Breast epithelium (tissue), 4 donors: ENCODE measurements around the gene CDH4. TPM values are rescaled to one million over a fixed set of nuclear protein-coding genes. Genes with fewer than 3 reads are reported as not detected.

Experiments
- DNase-seq, 2 donors: peaks; one replicate each; pipeline ENCODE4 v3.0.0-alpha.2; 2019; ENCODE audit warnings: low spot score in 2 of 2
- H3K27ac ChIP-seq, 2 donors: fragments of 200-600 bp; sonication (generic) in 1 of 2; one replicate each; pipeline ENCODE4 v1.5.1; 2016 to 2019; ENCODE audit warnings: mild to moderate bottlenecking in 1 of 2
- H3K27me3 ChIP-seq, 2 donors: fragments of 200-600 bp; sonication (generic) in 1 of 2; one replicate each; pipeline versions ENCODE4 v1.5.1 to v1.6.0; 2017 to 2019; ENCODE audit warnings: control low read depth in 1 of 2, mild to moderate bottlenecking in 1 of 2
- H3K36me3 ChIP-seq: fragments of 200-600 bp; one replicate; pipeline ENCODE4 v1.5.1; 2019
- H3K4me1 ChIP-seq, 2 donors: fragments of 200-600 bp; sonication (generic); one replicate each; pipeline ENCODE4 v1.5.1; 2016 to 2019; ENCODE audit warnings: control low read depth in 1 of 2
- H3K4me3 ChIP-seq, 3 donors: fragments of 200-600 bp; sonication (generic); 1 replicate in 2 of 3; 2 replicates in 1 of 3; pipeline ENCODE4 v1.5.1; 2016 to 2019; ENCODE audit warnings: mild to moderate bottlenecking in 3 of 3, moderate library complexity in 2 of 3
- H3K9me3 ChIP-seq, 2 donors: fragments of 200-600 bp; sonication (generic) in 1 of 2; one replicate each; pipeline ENCODE4 v1.5.1; 2016 to 2019; ENCODE audit warnings: control low read depth in 1 of 2
- CTCF ChIP-seq, 3 donors: fragments of 450-650 bp; IDR thresholded peaks; one replicate each; pipeline ENCODE4 v1.5.1; 2016 to 2017; ENCODE audit warnings: antibody characterized with exemption in 3 of 3, mild to moderate bottlenecking in 3 of 3, moderate library complexity in 3 of 3
- POLR2A ChIP-seq: fragments of 450-650 bp; IDR thresholded peaks from one replicate; pipeline ENCODE4 v1.6.1; 2016; ENCODE audit warnings: antibody characterized with exemption, mild to moderate bottlenecking, moderate library complexity
- POLR2AphosphoS5 ChIP-seq, 3 donors: sonication (generic); formaldehyde crosslinking; IDR thresholded peaks; one replicate each; pipeline ENCODE4 v1.6.1; 2017; ENCODE audit warnings: antibody characterized with exemption in 3 of 3
- intact Hi-C: fragments of 100-400 bp; cut with DNase I; formaldehyde crosslinking; loops from one replicate; pipeline ENCODE4 v1.15.1; 2023; ENCODE audit warnings: low total_unique reads
- total RNA-seq, 3 donors: library from RNA; depleted of rRNA; stranded (reverse); fragments of >200 nt; gene quantifications; one replicate each; pipeline ENCODE4 v1.1.0, GENCODE V29; 2016

The CDH4 gene
- total RNA-seq, 3 donors from 2014 or later = under 0.01 TPM; not detected in 2

GRCh38 chr20:61480158-61480825, 228.2 kb downstream of the CDH4 start:
- Histone ChIP-seq H3K4me1 (no peaks in the 10 kb centered on the region), H3K9me3 (no peaks in the 10 kb centered on the region), H3K36me3 (no peaks in the 10 kb centered on the region), H3K4me3 (no peak overlapping the region), H3K27me3 (peaks cover 0 to 8% of the 10 kb centered on the region in 2 donors), H3K27ac (no peak overlapping the region)
- intact Hi-C loops = no loop called here
- TF ChIP-seq POLR2A (no peak), CTCF (IDR thresholded peaks at IDR 0.05) (no peak), POLR2AphosphoS5 (IDR thresholded peaks at IDR 0.05) (no peak)
- no peak for DNase-seq

DNA sequence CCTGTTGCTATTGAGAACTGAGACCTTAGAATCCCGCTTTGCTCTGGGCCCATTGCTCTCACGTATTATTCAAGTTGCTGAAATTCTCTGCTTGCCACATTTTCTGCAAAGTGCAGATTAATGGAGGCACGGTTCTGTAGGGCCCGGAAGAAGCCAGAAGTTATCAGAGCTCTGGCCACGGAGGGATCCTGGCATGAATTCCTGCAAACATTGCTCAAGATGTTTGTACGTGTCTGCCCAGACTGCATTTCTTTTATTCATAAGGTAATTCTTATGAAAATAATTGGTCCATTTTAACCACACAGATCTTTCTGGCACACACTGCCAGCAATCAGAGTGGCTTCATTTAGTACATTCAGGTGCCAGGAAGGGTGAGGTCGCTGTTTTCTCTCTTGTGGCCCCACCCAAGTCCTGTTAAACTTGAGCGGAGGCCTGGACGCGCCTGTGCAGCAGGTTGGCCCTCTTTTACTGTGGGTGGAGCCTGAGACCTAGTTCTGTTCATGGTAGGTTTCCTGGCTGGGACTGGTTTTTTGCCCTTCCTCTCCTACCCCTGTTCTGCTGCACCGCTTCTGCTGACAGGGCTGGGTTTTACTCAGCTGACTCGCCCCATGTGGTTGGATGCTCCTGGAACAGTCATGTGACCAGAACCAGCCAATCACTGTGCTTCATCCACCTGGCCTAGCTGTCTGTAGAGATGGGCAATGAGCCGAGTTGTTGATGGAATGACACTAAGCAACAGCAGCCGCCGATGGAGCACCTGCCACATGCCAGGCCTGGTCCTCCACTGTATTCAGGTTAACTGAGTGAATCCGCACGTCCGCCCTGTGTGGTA, 230.2 kb downstream of the CDH4 start:
- intact Hi-C loops = no loop called here
- Histone ChIP-seq H3K36me3 (no peaks in the 10 kb centered on the region), H3K4me3 (no peak overlapping the region), H3K27me3 (no peaks in the 10 kb centered on the region), H3K4me1 (no peaks in the 10 kb centered on the region), H3K9me3 (no peaks in the 10 kb centered on the region), H3K27ac (no peak overlapping the region)
- DNase-seq = no peak
- TF ChIP-seq POLR2AphosphoS5 (IDR thresholded peaks at IDR 0.05) = no peak

GRCh38 chr20:61482901-61483300, 230.8 kb downstream of the CDH4 start:
- Histone ChIP-seq H3K27me3 (no peaks in the 10 kb centered on the region), H3K36me3 (no peaks in the 10 kb centered on the region), H3K27ac (no peak overlapping the region), H3K4me1 (no peaks in the 10 kb centered on the region), H3K4me3 (no peak overlapping the region), H3K9me3 (no peaks in the 10 kb centered on the region)
- intact Hi-C loops = no loop called here
- DNase-seq = no peak
- TF ChIP-seq POLR2AphosphoS5 (IDR thresholded peaks at IDR 0.05) (no peak), POLR2A (no peak), CTCF (IDR thresholded peaks at IDR 0.05) (no peak)

DNA sequence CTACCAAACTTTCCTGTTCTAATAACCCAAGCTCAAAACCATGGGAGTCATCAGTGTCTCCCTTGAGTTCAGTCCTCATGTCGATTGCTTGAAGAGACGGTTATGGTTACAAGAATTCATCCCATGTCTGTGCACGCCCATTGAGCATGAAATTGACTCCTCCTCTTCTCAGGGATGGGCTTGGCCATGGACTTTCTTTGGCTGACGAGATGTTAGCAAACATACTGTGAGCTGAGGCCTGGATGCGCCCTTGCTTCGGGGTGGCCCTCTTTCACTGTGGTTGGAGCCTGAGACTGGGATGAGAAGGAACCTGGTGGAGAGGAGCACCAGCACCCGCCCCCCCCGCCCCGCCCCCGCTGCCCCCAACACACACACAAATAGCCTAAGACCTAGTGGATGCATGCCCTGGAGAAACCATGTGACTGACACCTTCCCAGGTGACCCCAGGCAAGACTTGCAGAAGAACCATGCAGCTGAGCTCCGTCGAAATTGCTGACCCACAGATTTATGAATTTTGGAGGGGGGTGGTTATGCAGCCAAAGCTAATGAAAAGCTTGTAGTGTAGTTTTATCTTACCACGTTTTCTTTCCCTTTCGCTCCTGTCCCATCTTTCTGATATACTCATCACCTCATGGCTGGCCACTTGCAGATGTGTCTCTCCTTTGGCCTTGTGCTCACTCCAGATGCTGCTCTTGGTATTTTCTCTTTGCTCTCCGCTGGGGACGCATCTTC, 231.4 kb downstream of the CDH4 start:
- Histone ChIP-seq H3K4me3 (no peak overlapping the region), H3K9me3 (no peaks in the 10 kb centered on the region), H3K36me3 (no peaks in the 10 kb centered on the region), H3K27ac (no peak overlapping the region), H3K27me3 (no peaks in the 10 kb centered on the region), H3K4me1 (no peaks in the 10 kb centered on the region)
- intact Hi-C loops = no loop called here
- TF ChIP-seq POLR2A (no peak), POLR2AphosphoS5 (IDR thresholded peaks at IDR 0.05) (no peak), CTCF (IDR thresholded peaks at IDR 0.05) (no peak)
- no peak for DNase-seq

- H3K4me3 ChIP-seq = no peak overlapping the region
- TF ChIP-seq POLR2A (no peak), CTCF (IDR thresholded peaks at IDR 0.05) (no peak), POLR2AphosphoS5 (IDR thresholded peaks at IDR 0.05) (no peak)
- H3K36me3 ChIP-seq = no peaks in the 10 kb centered on the region
- no peak for DNase-seq
- H3K27ac ChIP-seq = no peak overlapping the region
- intact Hi-C loops = no loop called here
- H3K4me1 ChIP-seq = no peaks in the 10 kb centered on the region
- no peaks in the 10 kb centered on the region for H3K9me3 ChIP-seq
- no peaks in the 10 kb centered on the region for H3K27me3 ChIP-seq
Measured at GRCh38 chr20:61486198-61486597, 234.1 kb downstream of the CDH4 start.
